Liver (tissue), 3 donors: Measurements from ENCODE around the gene TRPM1.

Experiments
- EGR1 ChIP-seq, 2 donors: IDR thresholded peaks; 2 replicates each; pipeline ENCODE4 v1.6.1; 2016 to 2018; ENCODE audit warnings: antibody characterized with exemption in 2 of 2, low read depth in 2 of 2
- GABPA ChIP-seq, 2 donors: IDR thresholded peaks in 1 of 2; conservative IDR thresholded peaks in 1 of 2; 2 replicates each; pipeline ENCODE4 v1.6.1; 2016; ENCODE audit warnings: antibody characterized with exemption in 2 of 2, mild to moderate bottlenecking in 1 of 2, moderate library complexity in 1 of 2
- RAD21 ChIP-seq, 2 donors: IDR thresholded peaks; 2 replicates each; pipeline ENCODE4 v1.6.1; 2016; ENCODE audit warnings: antibody characterized with exemption in 2 of 2, mild to moderate bottlenecking in 2 of 2
- SP1 ChIP-seq: IDR thresholded peaks from 2 replicates; pipeline ENCODE4 v1.6.1; 2018; ENCODE audit warnings: antibody characterized with exemption, mild to moderate bottlenecking
- TAF1 ChIP-seq: conservative IDR thresholded peaks from 2 replicates; pipeline ENCODE4 v1.6.1; 2016; ENCODE audit warnings: antibody characterized with exemption, mild to moderate bottlenecking
- TF ChIP-seq, protein P1 (sequence below): fragments of 150-350 bp; IDR thresholded peaks from 2 replicates; pipeline ENCODE4 v1.5.1; 2017; ENCODE audit warnings: improper control_type of control experiment, low read depth, low read length; ENCODE audit not compliant: missing input control
- donor health status: healthy.
- donor health status: healthy.

DNA sequence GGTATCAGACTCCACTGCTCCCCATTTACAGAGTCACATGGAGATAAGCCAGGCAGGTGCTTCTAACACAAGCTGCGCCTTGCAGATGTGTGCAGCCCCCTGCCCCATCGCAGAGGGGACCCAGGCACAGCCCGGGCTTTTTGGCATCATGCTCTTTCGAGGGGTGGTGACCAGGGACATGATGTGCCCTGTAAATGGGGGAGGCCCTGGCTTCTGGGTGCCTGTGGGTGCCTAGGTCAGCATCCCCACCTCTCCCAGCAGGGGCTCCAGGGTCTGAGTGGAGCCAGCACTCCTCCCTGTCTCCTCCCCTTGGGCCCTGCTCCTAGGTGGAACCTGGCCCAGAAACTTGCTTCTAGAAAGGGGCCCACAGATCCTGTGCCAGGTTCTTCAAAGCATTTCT lies 15.2 kb downstream of the TRPM1 start:
- TF ChIP-seq, protein P1, sequence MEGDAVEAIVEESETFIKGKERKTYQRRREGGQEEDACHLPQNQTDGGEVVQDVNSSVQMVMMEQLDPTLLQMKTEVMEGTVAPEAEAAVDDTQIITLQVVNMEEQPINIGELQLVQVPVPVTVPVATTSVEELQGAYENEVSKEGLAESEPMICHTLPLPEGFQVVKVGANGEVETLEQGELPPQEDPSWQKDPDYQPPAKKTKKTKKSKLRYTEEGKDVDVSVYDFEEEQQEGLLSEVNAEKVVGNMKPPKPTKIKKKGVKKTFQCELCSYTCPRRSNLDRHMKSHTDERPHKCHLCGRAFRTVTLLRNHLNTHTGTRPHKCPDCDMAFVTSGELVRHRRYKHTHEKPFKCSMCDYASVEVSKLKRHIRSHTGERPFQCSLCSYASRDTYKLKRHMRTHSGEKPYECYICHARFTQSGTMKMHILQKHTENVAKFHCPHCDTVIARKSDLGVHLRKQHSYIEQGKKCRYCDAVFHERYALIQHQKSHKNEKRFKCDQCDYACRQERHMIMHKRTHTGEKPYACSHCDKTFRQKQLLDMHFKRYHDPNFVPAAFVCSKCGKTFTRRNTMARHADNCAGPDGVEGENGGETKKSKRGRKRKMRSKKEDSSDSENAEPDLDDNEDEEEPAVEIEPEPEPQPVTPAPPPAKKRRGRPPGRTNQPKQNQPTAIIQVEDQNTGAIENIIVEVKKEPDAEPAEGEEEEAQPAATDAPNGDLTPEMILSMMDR, result no peak
- no peak for TF ChIP-seq SP1
- no peak for TF ChIP-seq GABPA (IDR thresholded peaks at IDR 0.05 in 1 of 2, conservative IDR thresholded peaks at IDR 0.05 in 1 of 2)
- no peak for TF ChIP-seq TAF1
- TF ChIP-seq EGR1 (IDR thresholded peaks at IDR 0.05; ENCODE audit: low read depth in 2 of 2), result no peak
- TF ChIP-seq RAD21 (IDR thresholded peaks at IDR 0.05), result no peak
